GM23248 (cell line): ENCODE results near the gene CST7. TPM values are rescaled to one million over a fixed set of nuclear protein-coding genes. Genes with fewer than 3 reads are reported as not detected.
A peak's percentile ranks its signal among the peaks of the same experiment; 100 is the strongest.
"Not testable (repeated sequence)": the region's sequence is repeated elsewhere in the genome, so short reads cannot be mapped to it uniquely, and the experiment has no call there.

ENCODE experiments used
- DNase-seq: peaks from one replicate; pipeline ENCODE4 v3.0.0-alpha.2; 2015
- H2AFZ ChIP-seq: fragments of 200-600 bp; sonication (generic); 2 replicates; pipeline ENCODE4 v1.6.1; 2016; ENCODE audit warnings: antibody characterized with exemption
- H3F3A ChIP-seq: fragments of 200-600 bp; sonication (generic); 2 replicates; pipeline ENCODE4 v1.6.1; 2016; ENCODE audit warnings: mild to moderate bottlenecking, antibody characterized with exemption, mixed run types; ENCODE audit not compliant: insufficient read depth
- H3K27ac ChIP-seq: fragments of 200-600 bp; sonication (generic); 2 replicates; pipeline ENCODE4 v1.5.1; 2016; ENCODE audit warnings: mild to moderate bottlenecking
- H3K27me3 ChIP-seq: fragments of 200-600 bp; sonication (generic); replicated peaks from 2 replicates; pipeline ENCODE4 v1.6.1; 2016; ENCODE audit warnings: mild to moderate bottlenecking; ENCODE audit not compliant: insufficient read depth
- H3K36me3 ChIP-seq: fragments of 200-600 bp; sonication (generic); 2 replicates; pipeline ENCODE4 v1.6.1; 2016; ENCODE audit warnings: low read depth, mild to moderate bottlenecking
- H3K4me1 ChIP-seq: fragments of 200-600 bp; sonication (generic); 2 replicates; pipeline ENCODE4 v1.6.1; 2016; ENCODE audit warnings: mild to moderate bottlenecking; ENCODE audit not compliant: insufficient read depth
- H3K4me2 ChIP-seq: fragments of 200-600 bp; sonication (generic); one replicate; pipeline ENCODE4 v1.6.1; 2016; ENCODE audit warnings: mild to moderate bottlenecking; ENCODE audit not compliant: unreplicated experiment
- H3K4me3 ChIP-seq: fragments of 200-600 bp; sonication (generic); 2 replicates; pipeline ENCODE4 v1.5.1; 2016; ENCODE audit warnings: mild to moderate bottlenecking
- H3K79me2 ChIP-seq: fragments of 200-600 bp; sonication (generic); 2 replicates; pipeline ENCODE4 v1.6.1; 2016; ENCODE audit warnings: mild to moderate bottlenecking; ENCODE audit not compliant: insufficient read depth
- H3K9ac ChIP-seq: fragments of 200-600 bp; sonication (generic); 2 replicates; pipeline ENCODE4 v1.6.1; 2016; ENCODE audit warnings: mild to moderate bottlenecking
- H3K9me2 ChIP-seq: fragments of 200-600 bp; sonication (generic); 2 replicates; pipeline ENCODE4 v1.6.1; 2016; ENCODE audit warnings: mixed run types, mild to moderate bottlenecking, moderate library complexity; ENCODE audit not compliant: insufficient read depth
- H3K9me3 ChIP-seq: fragments of 200-600 bp; sonication (generic); one replicate; pipeline ENCODE4 v1.6.1; 2017; ENCODE audit warnings: low read depth
- H4K20me1 ChIP-seq: fragments of 200-600 bp; sonication (generic); 2 replicates; pipeline ENCODE4 v1.6.0; 2016; ENCODE audit not compliant: insufficient read depth
- EZH2 ChIP-seq: fragments of 200-600 bp; sonication (generic); IDR thresholded peaks from 2 replicates; pipeline ENCODE4 v1.6.1; 2018; ENCODE audit warnings: antibody characterized with exemption, mild to moderate bottlenecking; ENCODE audit not compliant: insufficient read depth, poor library complexity, severe bottlenecking
- EZH2phosphoT487 ChIP-seq: fragments of 200-600 bp; sonication (generic); IDR thresholded peaks from 2 replicates; pipeline ENCODE4 v1.6.1; 2018; ENCODE audit warnings: antibody characterized with exemption, moderate library complexity, mild to moderate bottlenecking, low read depth; ENCODE audit not compliant: insufficient read depth
- WGBS, 2 experiments: methylation state at CpG; one replicate each; pipeline ENCODE4 v1.1.6; 2015 to 2017; ENCODE audit warnings: low lambda C conversion rate in 2 of 2, low coverage in 1 of 2; ENCODE audit errors: missing lambda C conversion rate in 2 of 2; 5-methylcytosine and 5-hydroxymethylcytosine counted together
- in situ Hi-C: fragments of 300-500 bp; cut with MboI; formaldehyde crosslinking; loops from 2 replicates; pipeline ENCODE4 v1.15.0; 2020
- polyA plus RNA-seq: library from polyadenylated mRNA; unstranded; fragments of >200 nt; fragmentation: Nextera tagmentation; extraction: Ambion mirVana; gene quantifications from 2 replicates; pipeline ENCODE4 v1.2.1, GENCODE V29; 2016
- total RNA-seq: library from RNA; depleted of rRNA; stranded (reverse); fragments of >200 nt; shearing (Covaris generic); gene quantifications from 2 replicates; pipeline ENCODE4 v1.2.3, GENCODE V29; 2014

Gene CST7
- total and polyA plus RNA-seq, 2 experiments from 2014 or later, result not detected

DNA sequence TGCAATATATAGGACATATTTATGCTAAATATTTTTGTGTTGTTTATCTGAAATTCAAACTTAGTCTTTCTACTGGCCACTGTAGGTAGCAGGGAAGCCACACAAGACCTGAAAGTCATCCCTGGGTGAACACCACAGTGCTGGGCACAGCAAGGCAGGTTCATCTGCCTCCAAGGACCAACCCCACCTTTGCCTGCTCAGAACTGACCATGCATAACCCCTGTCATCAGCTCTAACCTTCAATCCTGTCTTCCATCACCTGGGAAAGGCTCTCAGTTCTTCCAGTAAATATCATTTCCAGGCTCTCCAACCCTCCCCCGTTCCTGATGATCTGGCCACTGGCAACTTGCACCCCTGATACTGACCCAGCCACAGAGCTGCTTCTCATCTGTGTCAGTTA, 32.7 kb upstream of the CST7 start:
- Histone ChIP-seq H4K20me1 (no peaks in the 10 kb centered on the region), H3K36me3 (no peaks in the 10 kb centered on the region), H3K79me2 (no peaks in the 10 kb centered on the region), H3K27ac (no peak overlapping the region), H3K4me1 (no peaks in the 10 kb centered on the region), H3K9me2 (no peaks in the 10 kb centered on the region), H3K9me3 (no peaks in the 10 kb centered on the region), H3K4me2 (no peak overlapping the region), H3K4me3 (no peak overlapping the region), H3K9ac (no peak overlapping the region), H2AFZ (no peak overlapping the region), H3K27me3 (peaks cover 16% of the 10 kb centered on the region), H3F3A (no peaks in the 10 kb centered on the region)
- DNase-seq, result no peak
- TF ChIP-seq EZH2phosphoT487 (no peak), EZH2 (no peak)
- 25 to 26% methylated on average over 1 of the region's 1 CpG for WGBS, 2 experiments
- in situ Hi-C loops, result loop anchor here (10.0 kb wide), 1 partner anchor 752 kb away; no protein-coding TSS in a partner anchor

DNA sequence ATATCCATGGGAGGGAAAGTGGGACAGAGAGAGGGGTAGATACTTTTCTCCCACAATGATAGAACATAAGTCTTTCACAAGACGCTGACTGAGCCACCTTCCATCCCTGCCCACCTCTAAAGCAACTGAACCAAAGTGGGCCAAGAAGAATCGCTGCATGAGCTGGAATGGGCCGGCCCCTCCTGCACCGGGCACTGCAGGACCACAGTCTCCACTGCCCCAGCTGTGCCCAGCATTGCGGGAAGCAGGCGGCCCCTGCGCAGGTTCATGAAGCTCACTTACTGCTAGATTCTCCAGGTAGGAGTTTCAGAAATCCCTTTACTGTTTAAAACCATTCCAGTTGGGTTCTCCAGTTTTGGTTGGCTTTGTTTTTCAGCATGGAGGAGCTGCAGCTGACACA, 32.0 kb upstream of the CST7 start:
- no peak overlapping the region for H3K4me3 ChIP-seq
- H3K36me3 ChIP-seq, result no peaks in the 10 kb centered on the region
- no peak for DNase-seq
- H3K4me2 ChIP-seq, result no peak overlapping the region
- no peaks in the 10 kb centered on the region for H3F3A ChIP-seq
- H2AFZ ChIP-seq, result no peak overlapping the region
- in situ Hi-C loops, result loop anchor here (10.0 kb wide), 1 partner anchor 752 kb away; no protein-coding TSS in a partner anchor
- no peaks in the 10 kb centered on the region for H3K9me3 ChIP-seq
- 80 to 82% methylated on average over 7 of the region's 7 CpGs for WGBS, 2 experiments
- no peaks in the 10 kb centered on the region for H3K9me2 ChIP-seq
- H3K9ac ChIP-seq, result no peak overlapping the region
- H3K79me2 ChIP-seq, result no peaks in the 10 kb centered on the region
- H3K4me1 ChIP-seq, result no peaks in the 10 kb centered on the region
- TF ChIP-seq EZH2phosphoT487, result no peak
- no peak for TF ChIP-seq EZH2
- peaks cover 16% of the 10 kb centered on the region for H3K27me3 ChIP-seq
- H4K20me1 ChIP-seq, result no peaks in the 10 kb centered on the region
- H3K27ac ChIP-seq, result no peak overlapping the region

DNA sequence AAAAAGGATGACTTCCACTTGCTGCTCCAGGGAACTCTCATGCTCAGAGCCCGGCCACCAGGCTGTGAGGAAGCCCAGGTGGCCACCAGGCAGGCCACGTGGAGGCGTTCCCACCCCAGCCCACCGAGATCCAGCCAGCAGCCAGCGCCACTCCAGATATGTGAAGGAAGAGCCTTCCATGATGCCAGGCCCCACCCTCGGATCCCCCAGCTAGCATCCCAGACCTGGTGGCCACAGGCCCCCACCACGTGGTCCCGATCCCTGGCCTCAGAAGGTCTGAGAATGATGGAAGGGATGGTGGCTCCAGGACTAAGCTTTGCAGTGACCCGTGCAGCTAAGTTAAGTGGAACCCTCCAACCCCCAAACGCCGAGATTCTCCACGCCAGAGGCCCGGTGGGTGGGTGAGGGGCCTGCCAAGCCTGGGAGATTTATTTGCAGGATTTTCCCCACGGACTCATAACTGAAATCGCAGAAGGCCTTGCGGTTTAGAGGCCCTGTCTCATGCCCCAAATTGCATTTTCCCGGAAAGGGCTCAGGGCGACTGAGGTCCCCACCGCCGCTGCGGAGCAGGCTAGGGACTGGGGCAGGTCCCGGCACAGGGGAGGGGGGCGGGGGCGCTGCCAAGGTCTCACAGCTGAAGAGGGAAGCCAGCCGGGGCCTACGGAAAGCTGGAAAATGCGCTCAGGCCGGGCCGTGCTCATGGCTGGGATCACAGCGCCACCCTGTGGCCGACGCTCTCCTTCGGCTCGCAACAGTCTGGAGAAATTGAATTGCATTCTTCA, 31.1 kb upstream of the CST7 start:
- Histone ChIP-seq H3K9ac (no peak overlapping the region), H3K79me2 (no peaks in the 10 kb centered on the region), H3K4me3 (no peak overlapping the region), H3K9me3 (no peaks in the 10 kb centered on the region), H3K27me3 (peaks cover 16% of the 10 kb centered on the region), H3K9me2 (no peaks in the 10 kb centered on the region), H4K20me1 (no peaks in the 10 kb centered on the region), H2AFZ (peak overlapping the region; percentile 49; the same call in 1 of the 2 replicates), H3K27ac (no peak overlapping the region), H3K36me3 (no peaks in the 10 kb centered on the region), H3K4me1 (no peaks in the 10 kb centered on the region), H3K4me2 (no peak overlapping the region), H3F3A (no peaks in the 10 kb centered on the region)
- TF ChIP-seq EZH2phosphoT487 (no peak), EZH2 (no peak)
- 28 to 32% methylated on average over 24 to 34 of the region's 34 CpGs for WGBS, 2 experiments
- peak; percentile 78 for DNase-seq
- in situ Hi-C loops, result loop anchor here (10.0 kb wide), 1 partner anchor 753 kb away; no protein-coding TSS in a partner anchor

DNA sequence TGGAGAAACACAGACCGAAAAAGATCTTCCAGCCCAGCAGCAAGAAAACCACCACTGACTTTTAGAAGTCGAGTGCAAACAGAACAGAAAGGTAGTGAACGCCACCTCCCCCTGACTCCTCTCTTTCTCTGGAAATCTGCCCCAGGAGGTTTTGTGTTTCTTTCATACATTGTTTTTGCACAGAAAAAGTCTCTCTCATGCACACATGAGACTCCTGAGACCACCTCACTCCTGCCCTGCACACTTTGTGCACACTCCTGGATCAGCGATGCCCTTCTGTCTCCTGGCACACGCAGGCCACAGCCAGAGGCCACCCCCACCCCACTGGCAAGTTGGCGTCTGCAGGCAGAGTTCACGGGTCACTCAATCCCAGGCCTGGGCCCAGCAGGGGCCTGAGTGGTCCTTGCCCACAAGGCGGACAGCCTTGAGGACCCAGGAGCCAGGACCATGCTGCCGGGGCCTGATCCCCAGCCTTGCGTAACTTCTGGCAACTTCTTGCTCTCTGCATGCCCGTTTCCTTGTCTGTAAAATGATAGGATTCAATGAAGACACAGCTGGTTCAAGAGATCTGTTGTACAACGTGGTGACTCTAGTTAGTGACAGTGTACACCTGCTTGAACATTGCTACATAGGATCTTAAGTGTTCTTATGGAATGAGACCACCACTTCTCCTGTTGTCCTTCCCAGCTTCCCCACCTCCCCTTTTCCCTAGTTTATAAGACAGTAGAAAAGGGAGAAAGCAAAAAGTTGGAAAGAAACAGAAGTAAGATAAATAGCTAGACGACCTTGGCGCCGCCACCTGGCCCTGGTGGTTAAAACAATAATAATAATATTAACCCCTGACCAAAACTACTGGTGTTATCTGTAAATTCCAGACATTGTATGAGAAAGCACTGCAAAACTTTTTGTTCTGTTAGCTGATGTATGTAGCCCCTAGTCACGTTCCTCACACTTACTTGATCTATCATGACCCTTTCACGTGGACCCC, 30.2 kb upstream of the CST7 start:
- Histone ChIP-seq H4K20me1 (no peaks in the 10 kb centered on the region), H3K36me3 (no peaks in the 10 kb centered on the region), H3K79me2 (no peaks in the 10 kb centered on the region), H3K27ac (no peak overlapping the region), H3K27me3 (peaks cover 16% of the 10 kb centered on the region), H3F3A (no peaks in the 10 kb centered on the region), H2AFZ (0 out of 2 replicates have a peak overlapping the region, but pooled peaks have one; percentile 49), H3K9me3 (no peaks in the 10 kb centered on the region), H3K9me2 (no peaks in the 10 kb centered on the region), H3K4me2 (no peak overlapping the region), H3K9ac (no peak overlapping the region), H3K4me1 (no peaks in the 10 kb centered on the region), H3K4me3 (no peak overlapping the region)
- 29 to 31% methylated on average over 17 of the region's 17 CpGs for WGBS, 2 experiments
- in situ Hi-C loops, result loop anchor here (10.0 kb wide), 1 partner anchor 754 kb away; no protein-coding TSS in a partner anchor
- no peak for TF ChIP-seq EZH2
- TF ChIP-seq EZH2phosphoT487, result no peak
- DNase-seq, result no peak

DNA sequence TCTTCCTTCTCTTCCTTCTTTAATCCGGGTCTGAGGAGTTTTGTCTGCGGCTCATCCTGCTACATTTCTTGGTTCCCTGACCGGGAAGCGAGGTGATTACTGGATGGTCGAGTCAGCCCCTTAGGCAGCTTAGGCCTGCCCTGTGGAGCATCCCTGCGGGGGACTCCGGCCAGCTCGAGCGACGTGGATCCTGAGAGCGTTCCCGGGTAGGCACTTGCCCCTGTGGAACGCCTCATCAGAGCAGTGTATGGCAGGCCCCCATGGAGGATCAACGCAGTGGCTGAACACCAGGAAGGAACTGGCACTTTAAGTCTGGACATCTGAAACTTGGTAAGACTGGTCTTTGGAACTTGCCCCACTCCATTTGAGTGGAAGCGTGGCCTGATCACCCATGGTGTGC, 29.4 kb upstream of the CST7 start:
- not testable (repeated sequence) for DNase-seq, H3F3A ChIP-seq, H2AFZ ChIP-seq, H3K27ac ChIP-seq, H3K4me3 ChIP-seq, H3K79me2 ChIP-seq, H3K9ac ChIP-seq, H3K4me2 ChIP-seq, H3K9me2 ChIP-seq, H4K20me1 ChIP-seq, H3K4me1 ChIP-seq, H3K9me3 ChIP-seq, H3K36me3 ChIP-seq
- in situ Hi-C loops, result loop anchor here (10.0 kb wide), 1 partner anchor 755 kb away; no protein-coding TSS in a partner anchor
- 73 to 81% methylated on average over 15 of the region's 15 CpGs for WGBS, 2 experiments
- peaks cover 16% of the 10 kb centered on the region for H3K27me3 ChIP-seq

DNA sequence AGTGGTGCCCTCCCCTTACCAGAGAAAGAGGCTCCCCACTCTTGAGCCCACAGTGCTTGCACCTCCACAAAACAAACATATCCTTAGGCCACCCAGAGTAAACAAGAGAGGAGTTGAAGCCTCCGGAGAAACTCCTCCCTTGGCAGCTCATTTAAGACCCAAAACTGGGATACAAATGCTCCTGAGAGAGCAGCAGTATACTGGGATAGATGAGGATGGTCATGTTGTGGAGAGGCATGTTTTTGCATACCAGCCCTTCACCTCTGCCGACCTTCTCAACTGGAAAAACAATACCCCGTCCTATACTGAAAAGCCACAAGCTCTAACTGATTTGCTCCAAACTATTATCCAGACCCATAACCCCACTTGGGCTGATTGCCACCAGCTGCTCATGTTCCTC, 28.4 kb upstream of the CST7 start:
- H3K9ac ChIP-seq, H3K4me2 ChIP-seq, H3K36me3 ChIP-seq, DNase-seq, in situ Hi-C loops, H3K9me2 ChIP-seq, H3F3A ChIP-seq, H4K20me1 ChIP-seq, H3K27ac ChIP-seq, H3K4me3 ChIP-seq, H3K79me2 ChIP-seq, H3K9me3 ChIP-seq, H3K4me1 ChIP-seq, H2AFZ ChIP-seq: not testable (repeated sequence)
- peaks cover 16% of the 10 kb centered on the region for H3K27me3 ChIP-seq
- 35 to 57% methylated on average over 3 of the region's 3 CpGs for WGBS, 2 experiments
